GM12875 (cell line): ENCODE results near the gene MLST8.

ENCODE experiments used
- H3K4me3 ChIP-seq: one replicate; pipeline ENCODE4 v1.5.1; 2011; ENCODE audit warnings: low read depth, low read length, control low read depth
- CTCF ChIP-seq: IDR thresholded peaks from 2 replicates; pipeline ENCODE4 v1.5.1; 2011; ENCODE audit warnings: low read depth, mild to moderate bottlenecking, control low read depth, inconsistent platforms, low read length, moderate library complexity, borderline replicate concordance; ENCODE audit not compliant: insufficient read depth

Gene MLST8

GRCh38 chr16:2223942-2224486, 18.8 kb downstream of the MLST8 start:
- H3K4me3 ChIP-seq: peak overlapping the region; percentile 98
- 0 out of 2 replicates have a peak, but pooled peaks have one; percentile 1 for TF ChIP-seq CTCF

DNA sequence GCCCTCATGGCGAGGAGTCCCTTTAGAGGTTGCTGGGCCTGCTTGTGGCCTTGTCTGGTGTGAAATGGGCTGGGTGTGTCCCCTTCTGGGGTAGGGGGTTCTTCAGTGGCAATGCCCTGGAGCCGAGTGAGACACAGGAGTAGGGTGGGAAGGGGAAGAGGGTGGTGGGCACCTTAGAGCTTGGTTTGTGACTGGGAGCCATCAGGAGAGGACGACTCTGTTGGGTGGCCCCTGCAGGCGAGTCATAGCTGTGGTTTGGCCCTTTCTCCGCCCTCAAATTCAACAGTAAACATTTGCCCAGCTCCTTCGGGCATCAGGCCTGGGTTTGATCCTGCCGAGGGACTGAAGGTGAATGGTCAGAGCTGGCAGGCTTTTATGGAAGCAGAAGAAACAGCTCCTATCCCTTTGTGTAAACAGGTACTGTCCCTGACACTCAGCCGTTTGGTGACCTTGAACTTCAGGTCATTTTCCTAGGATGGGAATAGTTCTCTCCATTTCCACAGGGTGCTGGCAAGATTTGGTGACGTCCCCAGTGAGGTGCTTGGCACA, 21.1 kb downstream of the MLST8 start:
- H3K4me3 ChIP-seq: no peak overlapping the region
- no peak for TF ChIP-seq CTCF

DNA sequence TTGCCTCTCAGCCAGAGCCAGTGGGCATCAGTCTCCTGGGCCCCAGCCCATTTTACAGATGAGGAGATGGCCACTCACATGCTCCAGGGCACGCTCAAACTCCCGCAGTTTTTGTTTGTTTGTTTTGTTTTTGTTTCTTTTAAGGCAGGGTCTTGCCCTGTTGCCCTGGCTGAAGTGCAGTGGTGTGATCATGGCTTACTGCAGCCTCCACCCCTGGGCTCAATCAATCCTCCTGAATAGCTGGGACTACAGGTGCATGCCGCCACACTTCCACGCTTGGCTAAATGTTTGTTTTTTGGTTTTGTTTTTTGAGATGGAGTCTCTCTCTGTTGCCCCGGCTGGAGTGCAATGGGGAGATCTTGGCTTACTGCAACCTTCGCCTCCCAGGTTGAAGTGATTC, 21.7 kb downstream of the MLST8 start:
- no peak overlapping the region for H3K4me3 ChIP-seq
- no peak for TF ChIP-seq CTCF

- no peak for TF ChIP-seq CTCF
These were observed 23.0 kb downstream of the MLST8 start for GRCh38 chr16:2228161-2228824.

DNA sequence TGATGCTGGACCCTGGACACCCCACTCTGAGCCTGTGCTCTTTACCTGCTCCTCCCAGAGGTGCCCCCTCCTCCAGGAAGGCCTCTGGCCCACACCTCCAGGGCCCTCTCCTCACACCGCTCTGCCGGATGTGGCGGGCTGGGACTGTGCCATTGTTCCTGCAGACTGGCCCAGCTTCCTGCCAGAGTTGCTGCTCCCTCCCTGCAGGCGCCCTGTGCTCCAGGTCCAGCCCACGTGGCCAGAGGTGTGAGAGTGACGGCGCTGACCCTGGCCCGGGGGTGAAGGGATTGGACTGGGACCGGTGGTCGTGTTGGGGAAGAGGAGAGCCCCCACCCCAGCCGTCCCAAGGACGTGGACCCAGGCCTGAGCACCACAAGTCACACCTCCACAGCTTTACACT, 23.8 kb downstream of the MLST8 start:
- TF ChIP-seq CTCF: no peak

More at GRCh38 chr16:2228161-2228824, 23.0 kb downstream of the MLST8 start:
- no peak overlapping the region for H3K4me3 ChIP-seq

DNA sequence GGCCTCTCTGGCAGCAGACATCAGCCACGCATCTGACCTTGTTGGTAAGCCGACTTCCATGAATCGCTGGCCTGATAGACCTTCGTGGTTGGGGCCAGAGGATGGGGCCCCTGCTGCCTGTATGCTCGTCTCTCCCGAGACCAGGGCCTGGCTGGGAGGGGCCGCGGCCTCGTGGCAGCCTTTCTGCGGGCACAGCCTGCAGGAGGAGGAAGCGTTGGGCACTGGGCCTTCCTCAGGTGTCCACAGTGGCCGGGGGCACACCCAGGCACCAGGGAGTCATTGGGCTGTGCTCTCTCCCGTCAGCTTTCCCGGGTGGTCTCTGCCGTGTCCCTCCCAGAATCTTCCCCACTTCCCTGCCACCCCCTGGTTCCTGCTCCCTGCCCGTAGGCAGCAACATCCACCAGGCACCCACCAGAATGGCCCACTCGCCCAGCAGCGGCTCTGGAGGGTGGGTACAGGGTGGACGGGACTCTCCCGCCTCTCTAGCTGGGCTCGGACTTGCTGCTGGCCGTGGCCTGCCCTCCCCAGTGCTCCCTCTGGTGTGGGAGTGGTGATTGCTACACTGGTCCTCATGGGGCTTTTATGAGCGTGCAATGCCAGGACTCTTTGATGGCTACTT, 24.5 kb downstream of the MLST8 start:
- TF ChIP-seq CTCF: no peak
- H3K4me3 ChIP-seq: no peak overlapping the region

More for the DNA sequence above, 23.8 kb downstream of the MLST8 start:
- no peak overlapping the region for H3K4me3 ChIP-seq
